Fibroblast of villous mesenchyme (primary cell): ENCODE measurements around the gene MACROD2. TPM values are rescaled to one million over a fixed set of nuclear protein-coding genes. Genes with fewer than 3 reads are reported as not detected.

Experiments
- DNase-seq: peaks from one replicate; pipeline ENCODE4 v3.0.0-alpha.2; 2010; ENCODE audit warnings: low read depth
- H3K4me3 ChIP-seq: 2 replicates; pipeline ENCODE4 v1.5.1; 2011; ENCODE audit warnings: low read depth, mild to moderate bottlenecking, low read length
- CTCF ChIP-seq: IDR thresholded peaks from 2 replicates; pipeline ENCODE4 v1.5.1; 2012; ENCODE audit warnings: low read depth, mild to moderate bottlenecking, low read length; ENCODE audit not compliant: insufficient read depth
- total RNA-seq: library from RNA; depleted of rRNA; stranded (reverse); fragments of >200 nt; gene quantifications from 2 replicates; pipeline ENCODE4 v1.2.3, GENCODE V29; 2012

Gene MACROD2
- total RNA-seq, 1 donor, result 1.7 TPM

GRCh38 chr20:14432597-14432996, 437.3 kb downstream of the MACROD2 start:
- no peak for TF ChIP-seq CTCF
- no peak for DNase-seq
- no peak overlapping the region for H3K4me3 ChIP-seq

GRCh38 chr20:14434384-14435136, 439.2 kb downstream of the MACROD2 start:
- no peak for TF ChIP-seq CTCF
- no peak overlapping the region for H3K4me3 ChIP-seq
- no peak for DNase-seq

GRCh38 chr20:14441201-14441600, 445.9 kb downstream of the MACROD2 start:
- peak; percentile 82 for DNase-seq
- no peak overlapping the region for H3K4me3 ChIP-seq
- no peak for TF ChIP-seq CTCF

GRCh38 chr20:14444106-14444505, 448.8 kb downstream of the MACROD2 start:
- peak; percentile 37 for DNase-seq
- no peak for TF ChIP-seq CTCF
- H3K4me3 ChIP-seq, result no peak overlapping the region

- DNase-seq, result peak; percentile 66
- TF ChIP-seq CTCF, result no peak
- no peak overlapping the region for H3K4me3 ChIP-seq
These were observed 450.0 kb downstream of the MACROD2 start for GRCh38 chr20:14445310-14445709.

- H3K4me3 ChIP-seq, result no peak overlapping the region
- no peak for DNase-seq
- no peak for TF ChIP-seq CTCF
These were observed 450.6 kb downstream of the MACROD2 start for GRCh38 chr20:14445902-14446301.

- no peak for DNase-seq
- H3K4me3 ChIP-seq, result no peak overlapping the region
- no peak for TF ChIP-seq CTCF
These were observed 451.1 kb downstream of the MACROD2 start for GRCh38 chr20:14446446-14446845.
